HG02970 (cell line): ENCODE data around the gene ATP6V0A1.
"Not testable (repeated sequence)": the region's sequence is repeated elsewhere in the genome, so short reads cannot be mapped to it uniquely, and the experiment has no call there.

Source experiments
- ATAC-seq: cut with Tn5 transposase; IDR thresholded peaks from one replicate; pipeline ENCODE4 v1.9.1; 2021; ENCODE audit warnings: mild to moderate bottlenecking, moderate library complexity, moderate number of reproducible peaks; ENCODE audit not compliant: unreplicated experiment, low FRiP score

The ATP6V0A1 gene

DNA sequence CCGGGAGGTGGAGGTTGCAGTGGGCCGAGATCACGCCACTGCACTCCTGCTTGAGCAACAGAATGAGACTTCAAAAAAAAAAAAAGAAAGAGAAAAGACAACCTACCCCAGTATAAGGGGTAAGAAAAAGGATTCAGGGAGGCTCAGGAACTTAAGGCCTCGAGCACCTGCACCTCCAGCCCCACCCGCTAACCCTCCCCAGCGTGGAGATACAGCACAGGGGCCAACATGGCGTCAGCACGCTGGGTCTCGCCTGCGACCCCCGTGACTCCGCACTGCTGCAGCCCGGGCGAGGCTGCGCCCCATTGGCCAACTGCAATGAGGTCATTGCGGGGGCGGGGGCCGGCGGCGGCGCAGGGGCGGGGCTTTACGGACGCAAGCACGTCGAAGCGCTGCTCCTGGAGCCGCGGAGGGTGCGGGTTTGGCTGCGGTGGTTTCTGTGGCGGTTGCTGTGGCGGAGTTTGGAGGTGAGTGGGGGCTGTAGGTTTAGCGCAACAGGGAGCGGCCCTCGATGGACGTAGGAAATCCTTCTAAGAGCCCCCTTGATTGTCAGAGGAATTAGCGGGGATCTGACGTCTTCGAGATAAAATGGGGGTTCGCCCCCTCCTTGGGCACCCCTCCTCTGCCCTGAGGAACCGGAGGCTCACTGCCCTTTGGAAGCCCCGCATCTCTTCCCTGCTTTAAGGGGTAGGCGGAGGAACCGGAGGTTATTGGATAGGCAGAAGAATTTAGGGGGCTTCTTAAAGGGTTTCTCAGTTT is at the start of gene ATP6V0A1:
TSS of gene ATP6V0A1 (plus strand) at position 382 of the 759 bp plus-strand sequence. CDS start 2,017 bp downstream, outside the sequence.
- peak; percentile 78 for ATAC-seq

DNA sequence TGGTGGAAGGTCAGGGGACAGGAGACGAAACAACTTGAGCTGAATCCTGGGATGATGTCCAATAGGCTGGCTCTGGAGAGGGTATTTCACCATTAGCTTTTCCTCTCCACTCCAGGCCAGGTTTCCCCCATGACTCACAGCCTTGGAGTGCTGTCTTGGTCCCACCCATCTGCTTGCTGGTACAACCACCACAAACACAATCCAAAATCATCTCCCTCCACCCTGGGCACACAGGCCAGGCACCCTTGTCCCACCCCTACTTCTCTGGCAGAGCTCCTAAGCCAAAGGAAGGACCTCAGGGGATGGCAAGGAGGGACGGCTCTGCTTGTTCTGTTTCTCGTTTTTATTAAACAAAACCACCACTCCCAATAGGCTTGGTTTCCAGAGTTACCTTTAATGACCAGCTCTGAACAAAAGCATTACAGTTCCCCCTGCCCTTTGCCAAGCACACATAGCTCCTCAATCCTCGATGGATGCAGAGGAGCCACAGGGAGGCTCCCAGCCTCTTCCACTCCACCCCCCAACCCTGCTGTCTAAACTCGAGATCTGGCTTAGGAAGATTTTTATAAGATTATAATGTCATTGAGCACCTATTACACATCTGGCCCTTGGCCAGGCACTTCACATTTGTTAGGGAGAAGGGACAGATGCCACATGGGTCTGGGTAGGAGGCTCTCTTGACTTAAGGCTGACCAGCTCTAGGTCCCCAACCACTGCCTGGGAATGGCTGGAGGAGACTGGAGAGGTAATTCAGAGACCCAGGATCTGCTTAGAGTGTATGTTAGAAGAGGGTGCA is 49.0 kb upstream of the ATP6V0A1 start:
- no peak for ATAC-seq

DNA sequence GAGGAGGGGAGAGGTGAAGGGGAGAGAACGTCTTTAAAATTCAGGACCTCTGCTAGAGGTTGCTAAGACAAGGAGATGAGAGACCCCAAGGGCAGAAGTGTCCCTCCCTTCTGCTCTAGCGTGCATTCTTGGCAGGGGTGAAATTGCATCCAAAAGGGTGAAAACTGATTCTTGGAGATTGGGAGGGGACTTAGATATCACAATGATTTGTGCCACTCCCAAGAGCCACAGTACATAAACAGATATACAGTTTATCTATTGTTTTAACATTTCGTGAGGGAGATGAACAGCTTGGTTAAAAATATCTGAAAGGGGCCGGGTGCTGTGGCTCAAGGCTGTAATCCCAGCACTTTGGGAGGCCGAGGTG is 48.4 kb upstream of the ATP6V0A1 start:
- ATAC-seq: no peak

DNA sequence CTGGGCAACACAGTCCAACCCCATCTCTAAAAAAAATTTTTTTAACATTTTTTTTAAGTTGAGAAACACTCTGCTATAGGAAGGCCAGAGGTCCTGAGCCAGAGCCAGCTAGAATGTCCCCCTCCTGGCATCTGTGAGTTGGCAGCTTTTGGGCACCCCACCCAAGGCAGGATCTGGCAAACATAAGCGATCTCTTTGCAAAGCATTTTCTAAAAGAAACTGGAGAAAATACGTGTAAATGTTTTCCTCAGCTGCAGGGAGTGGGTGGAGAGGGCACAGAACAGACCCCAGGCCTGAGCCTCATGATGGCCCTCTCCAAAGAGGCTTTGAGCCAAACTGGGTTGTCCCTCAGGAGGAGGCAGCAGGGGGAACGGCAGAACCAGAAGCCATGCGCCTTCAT is 47.3 kb upstream of the ATP6V0A1 start:
- ATAC-seq: no peak

DNA sequence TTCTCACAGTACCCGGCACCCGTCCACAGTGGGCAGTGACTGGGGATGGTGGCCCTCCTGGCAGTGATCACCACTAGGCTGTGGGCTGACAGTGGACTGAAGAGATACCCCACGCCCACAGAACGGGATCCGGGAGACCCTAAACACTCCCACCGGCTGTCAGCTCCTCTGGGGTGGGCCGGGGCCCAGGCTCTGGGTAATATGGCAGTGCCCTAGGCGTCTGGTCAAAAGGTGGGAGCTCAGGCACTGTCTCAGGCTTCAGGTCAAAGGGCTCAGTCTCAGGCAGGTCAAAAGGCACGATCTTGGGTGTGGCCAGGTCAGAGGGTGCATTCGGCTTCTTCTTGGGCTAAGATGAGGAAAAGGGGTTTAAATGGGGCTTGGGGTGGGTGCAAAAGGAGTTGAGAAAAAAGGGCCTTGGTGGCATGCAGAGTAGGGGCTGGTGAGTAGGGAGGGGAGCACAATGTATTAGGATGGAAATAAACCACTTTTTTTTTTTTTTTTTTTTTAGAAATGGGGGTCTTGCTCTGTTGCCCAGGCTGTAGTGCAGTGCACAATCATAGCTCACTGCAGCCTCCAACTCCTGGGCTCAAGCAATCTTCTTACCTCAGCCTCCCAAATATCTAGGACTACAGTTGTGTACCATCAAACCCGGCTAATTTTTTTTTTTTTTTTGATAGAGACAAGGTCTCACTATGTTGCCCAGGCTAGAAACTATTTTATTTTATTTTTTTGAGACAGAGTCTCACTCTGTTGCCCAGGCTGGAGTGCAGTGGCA is 46.6 kb upstream of the ATP6V0A1 start:
- no peak for ATAC-seq

DNA sequence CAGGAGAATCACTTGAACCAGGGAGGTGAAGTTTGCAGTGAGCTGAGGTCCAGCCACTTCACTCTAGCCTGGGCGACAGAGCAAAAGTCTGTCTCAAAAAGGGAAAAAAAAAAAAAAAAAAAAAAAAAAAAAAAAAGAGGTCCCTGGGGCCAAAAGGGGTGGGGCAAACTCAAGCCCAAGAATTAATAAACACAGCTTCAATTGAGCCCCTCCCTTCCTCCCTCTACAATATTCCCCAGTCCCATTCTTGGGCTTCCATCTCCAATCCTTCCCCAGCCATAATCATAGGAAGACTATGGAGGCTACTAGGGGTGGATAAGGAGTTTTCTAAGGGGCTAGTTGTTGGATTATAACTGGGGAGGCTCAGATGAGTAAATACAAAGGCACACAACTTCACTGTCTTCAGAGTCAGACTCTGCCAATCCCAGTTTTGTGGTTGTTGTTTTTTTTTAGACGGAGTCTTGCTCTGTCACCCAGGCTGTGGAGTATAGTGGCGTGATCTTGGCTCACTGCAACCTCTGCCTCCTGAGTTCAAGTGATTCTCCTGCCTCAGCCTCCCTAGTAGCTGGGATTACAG is 45.1 kb upstream of the ATP6V0A1 start:
- no peak for ATAC-seq

DNA sequence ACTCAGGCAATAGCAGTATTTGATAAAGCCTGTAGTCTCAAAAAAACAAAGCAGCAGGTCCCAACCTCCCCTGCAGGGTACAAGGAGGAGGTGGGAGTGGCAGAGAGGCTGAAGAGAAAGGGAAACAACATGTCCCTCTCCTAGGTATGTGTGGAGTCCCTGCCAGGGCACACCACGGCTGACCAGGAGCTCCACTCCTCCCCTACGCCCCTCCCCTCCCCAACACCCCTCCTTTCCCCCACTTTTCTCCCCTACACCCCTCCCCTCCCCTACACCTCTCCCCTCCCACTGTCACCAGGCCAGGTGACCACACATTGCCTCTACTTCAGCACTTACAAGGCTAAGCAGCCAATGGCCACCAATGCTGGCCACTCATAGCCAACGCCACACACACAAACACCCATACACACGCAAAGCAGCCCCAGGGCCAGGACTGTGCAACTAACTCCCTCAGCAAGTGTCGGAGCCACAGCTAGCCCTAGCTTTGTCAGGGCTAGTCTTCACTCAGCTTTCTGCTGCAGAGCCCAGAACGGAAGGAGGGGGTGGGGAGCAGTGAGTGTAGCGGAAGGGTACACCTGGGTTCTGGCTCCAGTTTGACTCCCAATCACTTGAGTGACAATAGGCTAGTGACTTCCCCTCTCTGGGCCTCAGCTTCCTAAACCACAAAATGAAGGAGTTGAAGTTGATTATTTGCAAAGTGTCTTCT is 43.8 kb upstream of the ATP6V0A1 start:
- ATAC-seq: no peak

DNA sequence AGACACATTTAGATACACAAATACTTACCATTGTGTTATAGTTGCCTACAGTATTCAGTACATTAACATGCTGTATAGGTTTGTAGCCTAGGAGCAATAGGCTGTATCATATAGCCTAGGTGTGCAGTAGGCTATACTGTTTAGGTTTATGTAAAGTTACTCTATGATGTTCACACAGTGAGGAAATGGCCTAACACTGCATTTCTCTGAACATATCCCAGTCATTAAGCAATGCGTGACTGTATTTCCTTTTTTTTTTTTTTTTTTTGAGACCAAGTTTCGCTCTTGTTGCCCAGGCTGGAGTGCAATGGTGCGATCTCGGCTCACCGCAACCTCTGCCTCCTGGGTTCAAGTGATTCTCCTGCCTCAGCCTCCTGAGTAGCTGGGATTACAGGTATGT is 40.7 kb upstream of the ATP6V0A1 start:
- not testable (repeated sequence) for ATAC-seq

DNA sequence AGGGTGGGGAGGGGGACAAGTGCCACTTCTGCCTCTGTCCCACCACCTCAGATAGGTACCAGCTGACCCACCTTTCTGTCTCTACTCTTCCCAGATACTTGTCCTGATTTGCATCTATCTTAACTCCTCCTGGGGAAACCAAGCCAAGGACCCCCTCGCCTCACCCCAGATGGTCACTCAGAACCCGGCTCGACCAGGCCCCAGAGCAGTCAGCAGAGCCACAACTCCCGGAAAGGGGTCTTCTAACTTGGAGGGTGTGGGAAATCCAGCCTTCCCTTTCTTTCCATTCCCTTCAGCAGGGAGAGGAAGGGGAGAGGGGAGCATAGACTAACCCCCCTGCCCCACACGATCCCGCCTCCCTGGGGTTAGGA is 37.6 kb upstream of the ATP6V0A1 start:
- no peak for ATAC-seq

DNA sequence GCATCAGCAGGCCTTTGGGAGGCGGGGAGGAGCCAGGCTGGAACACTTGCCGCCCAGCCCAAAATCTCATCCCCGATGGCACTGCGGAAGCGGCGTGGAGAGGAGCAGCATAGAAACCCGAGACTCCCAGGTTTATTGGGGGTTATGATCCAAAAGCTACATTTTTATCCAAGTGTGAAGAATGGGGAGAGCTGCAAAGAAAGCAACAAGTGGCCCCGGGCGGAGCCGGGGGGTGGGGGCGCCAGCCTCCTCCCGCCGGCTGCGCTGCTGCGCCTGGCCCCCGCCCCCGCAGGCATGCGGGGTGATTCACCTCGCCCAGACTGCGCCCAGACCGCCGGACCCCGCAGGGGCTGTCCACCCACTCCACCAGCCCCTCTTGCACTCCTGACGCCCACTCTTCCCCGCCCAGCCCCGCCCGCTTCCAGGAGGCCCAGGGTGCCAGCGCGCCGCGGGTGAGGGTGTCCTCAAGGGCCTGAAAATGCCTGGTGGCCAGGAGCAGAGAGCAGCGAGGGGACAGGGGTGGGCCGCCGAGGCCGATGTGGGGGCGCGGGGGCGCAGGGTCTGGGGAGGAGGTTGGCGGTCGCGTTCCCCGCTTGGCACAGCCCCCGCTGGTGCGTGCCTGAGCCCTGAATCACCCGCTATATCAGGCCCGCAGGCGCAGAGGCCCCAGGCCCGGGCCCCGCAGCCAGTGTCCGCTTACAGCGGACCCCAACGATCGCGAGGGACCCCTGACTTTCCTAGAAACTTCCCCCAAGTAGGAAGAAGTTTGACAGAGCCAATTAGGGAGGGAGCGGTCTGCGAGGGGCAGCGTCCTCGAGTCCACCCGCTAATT is 37.0 kb upstream of the ATP6V0A1 start:
- no peak for ATAC-seq

DNA sequence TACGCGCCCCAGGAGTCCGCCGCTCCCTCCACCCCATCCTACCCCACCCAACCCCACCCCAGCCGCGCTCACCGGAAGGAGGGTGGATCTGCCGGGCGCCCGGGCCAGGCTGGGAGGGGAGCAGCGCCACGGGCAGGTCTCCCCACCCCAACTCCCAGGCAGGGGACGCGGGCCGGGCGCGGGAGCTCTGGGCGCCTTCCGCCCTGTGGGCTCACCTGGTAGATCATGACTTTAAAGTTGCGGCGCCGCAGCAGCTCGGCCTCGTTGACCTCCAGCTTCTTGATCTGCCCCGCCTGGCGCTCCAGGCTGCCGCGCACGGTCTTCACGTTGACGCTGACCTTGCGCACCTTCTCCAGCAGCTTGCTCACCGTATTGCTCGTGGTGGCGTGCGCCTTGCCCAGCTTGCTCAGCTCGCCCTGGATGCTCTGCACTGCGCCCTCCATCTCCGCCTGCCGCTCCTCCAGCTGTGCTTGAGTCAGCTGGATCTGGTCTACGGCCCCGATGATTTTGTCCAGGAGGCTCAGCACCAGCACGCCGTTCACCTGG is 36.2 kb upstream of the ATP6V0A1 start:
- ATAC-seq: no peak

DNA sequence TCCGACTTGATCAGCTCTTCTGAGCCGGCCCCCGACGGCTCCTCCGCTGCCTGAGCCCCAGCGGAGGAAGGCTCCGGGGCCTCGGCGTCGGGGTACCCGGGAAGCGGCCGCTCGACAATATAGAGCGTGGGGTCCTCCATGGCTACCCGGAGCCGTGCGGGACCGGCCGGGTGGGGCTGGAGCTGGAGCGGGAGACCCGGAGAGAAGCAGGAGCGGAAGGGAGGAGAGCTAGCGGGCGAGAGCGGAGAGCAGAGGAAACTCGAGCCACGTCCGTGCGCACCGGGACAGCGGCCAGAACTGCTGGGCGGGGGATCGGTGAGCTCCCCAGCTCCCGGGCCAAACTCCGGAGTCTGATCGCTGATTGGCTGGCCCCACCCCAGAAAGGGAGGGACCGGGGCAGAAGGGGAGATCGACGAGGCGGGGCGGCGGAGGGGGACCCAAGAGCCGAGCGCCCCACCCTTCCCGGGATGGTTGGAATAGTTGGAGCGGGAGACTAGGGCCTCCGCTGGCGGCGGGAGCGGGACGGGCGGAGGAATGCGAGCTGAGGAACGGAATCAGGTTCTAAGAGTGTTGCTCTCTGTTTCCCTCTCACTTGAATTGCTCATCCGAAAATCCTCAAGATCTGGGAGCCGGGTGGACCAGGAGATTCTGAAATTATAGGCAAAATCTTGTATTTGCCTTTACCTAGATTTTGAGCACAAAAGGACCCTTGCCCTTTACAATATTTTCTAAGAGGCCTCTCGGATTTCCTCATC is 35.5 kb upstream of the ATP6V0A1 start, which contains the start of gene CAVIN1:
TSS of gene CAVIN1 (minus strand) at position 299 of the 755 bp plus-strand sequence. CDS start at position 140, 159 bp downstream.
- no peak for ATAC-seq

DNA sequence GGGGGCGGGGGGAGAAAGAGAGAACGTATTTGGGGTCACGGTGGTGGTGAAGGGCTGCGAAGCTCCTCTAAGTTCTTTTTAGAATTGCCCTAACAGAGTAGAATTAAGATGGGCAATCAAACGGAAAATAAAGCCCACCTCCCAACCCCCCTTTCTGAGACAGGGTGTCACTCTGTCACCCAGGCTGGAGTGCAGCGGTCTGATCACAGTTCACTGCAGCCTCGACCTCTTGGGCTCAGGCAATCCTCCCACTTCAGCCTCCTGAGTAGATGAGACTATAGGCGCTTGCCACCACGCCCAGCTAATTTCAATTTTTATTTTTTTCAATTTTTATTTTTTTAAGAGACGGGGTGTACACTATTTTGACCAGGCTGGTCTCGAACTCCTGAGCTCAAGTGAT is 34.9 kb upstream of the ATP6V0A1 start:
- no peak for ATAC-seq

DNA sequence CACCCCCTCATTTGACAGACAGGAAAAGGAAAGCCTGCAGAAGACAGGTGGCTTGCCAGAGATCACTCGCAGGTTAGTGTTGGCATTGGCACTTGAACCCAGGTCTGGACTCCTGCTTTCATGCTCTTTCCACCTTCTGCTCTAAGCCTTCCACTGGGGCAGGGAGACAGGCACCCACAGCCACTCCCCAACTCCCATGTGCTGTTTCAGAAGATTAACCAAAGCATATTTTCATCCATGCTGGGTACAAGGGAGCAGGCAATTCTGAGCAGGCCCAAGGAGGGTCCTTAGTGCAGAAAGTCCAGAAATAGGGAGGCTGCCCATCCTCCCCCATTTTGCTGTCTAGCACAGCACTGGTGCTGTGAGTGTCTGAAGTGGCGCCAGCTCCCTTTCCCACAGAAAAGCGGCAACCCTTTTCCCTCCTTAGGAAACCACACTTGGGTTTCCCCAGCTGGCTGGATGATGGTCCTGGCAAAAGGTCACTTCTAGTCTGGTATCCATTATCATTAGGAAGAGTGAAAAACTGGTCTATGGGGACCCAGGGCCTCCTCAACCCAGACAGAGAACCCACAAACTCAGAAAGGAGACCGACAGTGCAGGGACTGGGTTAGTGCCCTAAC is 33.6 kb upstream of the ATP6V0A1 start:
- ATAC-seq: no peak

DNA sequence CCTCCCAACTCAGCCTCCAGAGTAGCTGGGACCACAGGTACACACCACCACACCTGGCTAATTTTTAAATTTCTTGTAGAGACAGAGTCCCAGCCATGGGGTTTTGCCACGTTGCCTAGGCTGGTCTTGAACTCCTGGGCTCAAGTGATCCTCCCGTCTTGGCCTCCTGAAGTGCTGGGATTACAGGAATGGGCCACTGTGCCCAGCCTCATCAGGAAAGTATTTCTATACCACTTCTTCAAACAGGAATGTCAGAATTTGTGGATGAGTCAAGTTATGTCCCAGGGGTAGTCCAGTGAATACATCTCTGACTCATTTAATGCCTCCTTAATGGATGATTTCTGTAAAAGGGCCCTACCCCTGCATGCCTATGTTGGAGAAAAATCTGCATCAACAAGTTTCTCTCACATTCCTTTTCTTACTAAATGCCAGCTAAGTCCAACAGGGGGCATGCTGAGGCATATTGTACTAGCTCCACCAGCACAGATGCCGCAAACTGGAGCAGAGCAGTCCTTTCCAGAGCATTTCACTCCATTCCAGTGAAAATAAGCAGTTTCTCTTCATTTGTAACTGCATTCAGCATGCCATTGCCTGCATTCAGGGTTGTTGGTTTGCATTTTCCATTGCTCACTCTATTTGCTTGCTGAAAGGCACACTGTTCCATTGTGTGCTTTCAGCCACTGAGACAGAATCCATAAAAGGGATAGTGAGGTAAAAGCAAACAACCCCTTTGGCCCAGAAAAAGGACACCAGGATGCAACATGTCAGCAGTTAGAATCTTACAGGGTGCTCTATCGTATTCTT is 30.3 kb upstream of the ATP6V0A1 start:
- no peak for ATAC-seq

DNA sequence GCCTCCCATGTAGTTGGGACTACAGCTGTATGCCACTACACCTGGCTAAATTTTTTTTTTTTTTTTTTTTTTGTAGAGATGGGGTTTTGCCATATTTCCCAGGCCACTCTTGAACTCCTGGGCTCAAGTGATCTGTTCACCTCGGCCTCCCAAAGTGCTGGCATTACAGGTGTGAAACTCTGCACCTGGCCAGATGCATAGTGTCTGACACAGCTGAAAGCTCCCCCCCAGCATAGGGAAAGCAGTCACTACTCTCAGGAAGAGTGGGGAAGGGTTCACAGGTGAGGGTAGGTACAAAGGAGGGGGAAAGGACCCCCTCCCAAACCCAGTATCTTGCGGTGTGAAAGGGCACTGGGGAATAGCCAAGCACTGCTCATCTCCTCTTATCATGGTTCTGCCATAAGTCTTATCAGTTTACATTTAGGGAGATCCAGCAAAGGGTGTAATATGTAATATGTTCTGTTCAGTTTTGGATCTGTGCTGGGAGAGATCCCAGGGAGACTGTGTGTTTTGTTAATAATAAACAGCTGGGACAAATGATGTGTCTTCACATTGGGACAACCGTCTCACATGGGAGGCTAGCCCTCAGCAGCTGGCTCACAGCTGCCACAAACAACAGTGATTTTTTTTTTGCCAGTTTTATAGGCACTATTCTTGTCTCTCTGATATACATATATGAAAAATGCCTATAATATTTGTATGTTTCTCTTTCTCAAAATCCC is 28.8 kb upstream of the ATP6V0A1 start:
- no peak for ATAC-seq
